ENCODE data around the gene SLC22A5.
"Not testable (repeated sequence)": the region's sequence is repeated elsewhere in the genome, so short reads cannot be mapped to it uniquely, and the experiment has no call there.

The SLC22A5 gene

GRCh38 chr5:132434416-132435286 is 65.1 kb downstream of the SLC22A5 start:
- TF ChIP-seq, protein P1, sequence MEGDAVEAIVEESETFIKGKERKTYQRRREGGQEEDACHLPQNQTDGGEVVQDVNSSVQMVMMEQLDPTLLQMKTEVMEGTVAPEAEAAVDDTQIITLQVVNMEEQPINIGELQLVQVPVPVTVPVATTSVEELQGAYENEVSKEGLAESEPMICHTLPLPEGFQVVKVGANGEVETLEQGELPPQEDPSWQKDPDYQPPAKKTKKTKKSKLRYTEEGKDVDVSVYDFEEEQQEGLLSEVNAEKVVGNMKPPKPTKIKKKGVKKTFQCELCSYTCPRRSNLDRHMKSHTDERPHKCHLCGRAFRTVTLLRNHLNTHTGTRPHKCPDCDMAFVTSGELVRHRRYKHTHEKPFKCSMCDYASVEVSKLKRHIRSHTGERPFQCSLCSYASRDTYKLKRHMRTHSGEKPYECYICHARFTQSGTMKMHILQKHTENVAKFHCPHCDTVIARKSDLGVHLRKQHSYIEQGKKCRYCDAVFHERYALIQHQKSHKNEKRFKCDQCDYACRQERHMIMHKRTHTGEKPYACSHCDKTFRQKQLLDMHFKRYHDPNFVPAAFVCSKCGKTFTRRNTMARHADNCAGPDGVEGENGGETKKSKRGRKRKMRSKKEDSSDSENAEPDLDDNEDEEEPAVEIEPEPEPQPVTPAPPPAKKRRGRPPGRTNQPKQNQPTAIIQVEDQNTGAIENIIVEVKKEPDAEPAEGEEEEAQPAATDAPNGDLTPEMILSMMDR (IDR thresholded peaks at IDR 0.05; ENCODE audit: low read depth, low read length, missing control alignments) = no peak
- H3K4me3 ChIP-seq (ENCODE audit: low read depth, low read length) = no peak overlapping the region
- no peak for DNase-seq (ENCODE audit: low read depth)
- in situ Hi-C loops (cut with HindIII; ENCODE audit: low sequenced_read_pairs) = no loop called here

GRCh38 chr5:132435447-132435846 is 65.9 kb downstream of the SLC22A5 start:
- in situ Hi-C loops (cut with HindIII; ENCODE audit: low sequenced_read_pairs) = no loop called here
- TF ChIP-seq, protein P1 (IDR thresholded peaks at IDR 0.05; ENCODE audit: low read depth, low read length, missing control alignments) = no peak
- no peak for DNase-seq (ENCODE audit: low read depth)
- no peak overlapping the region for H3K4me3 ChIP-seq (ENCODE audit: low read depth, low read length)

- TF ChIP-seq, protein P1 (IDR thresholded peaks at IDR 0.05; ENCODE audit: low read depth, low read length, missing control alignments) = no peak
- no peak for DNase-seq (ENCODE audit: low read depth)
- H3K4me3 ChIP-seq (ENCODE audit: low read depth, low read length) = no peak overlapping the region
- in situ Hi-C loops (cut with HindIII; ENCODE audit: low sequenced_read_pairs) = no loop called here
Observed at GRCh38 chr5:132435886-132436285, 66.4 kb downstream of the SLC22A5 start.

DNA sequence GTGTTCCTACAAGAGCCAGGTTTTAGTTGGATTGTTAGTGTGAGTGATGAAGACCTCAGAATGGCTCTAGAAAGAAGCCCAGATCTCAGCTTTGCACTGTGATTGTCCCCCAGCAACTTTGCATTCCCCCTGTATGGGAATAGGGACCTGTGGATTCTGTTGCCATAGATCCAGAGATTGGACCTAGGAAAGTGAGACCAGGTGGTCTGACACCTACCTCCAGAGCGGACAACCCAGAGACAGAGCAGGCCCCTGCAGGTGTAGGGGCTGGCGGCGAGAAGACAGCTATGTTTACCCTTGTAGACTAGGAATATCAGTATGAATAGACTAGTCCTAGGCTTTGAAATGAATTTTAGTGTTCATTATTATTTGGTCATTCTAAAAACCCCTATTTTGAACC is 67.4 kb downstream of the SLC22A5 start:
- TF ChIP-seq, protein P1 (IDR thresholded peaks at IDR 0.05; ENCODE audit: low read depth, low read length, missing control alignments) = no peak
- in situ Hi-C loops (cut with HindIII; ENCODE audit: low sequenced_read_pairs) = no loop called here
- no peak overlapping the region for H3K4me3 ChIP-seq (ENCODE audit: low read depth, low read length)
- no peak for DNase-seq (ENCODE audit: low read depth)

DNA sequence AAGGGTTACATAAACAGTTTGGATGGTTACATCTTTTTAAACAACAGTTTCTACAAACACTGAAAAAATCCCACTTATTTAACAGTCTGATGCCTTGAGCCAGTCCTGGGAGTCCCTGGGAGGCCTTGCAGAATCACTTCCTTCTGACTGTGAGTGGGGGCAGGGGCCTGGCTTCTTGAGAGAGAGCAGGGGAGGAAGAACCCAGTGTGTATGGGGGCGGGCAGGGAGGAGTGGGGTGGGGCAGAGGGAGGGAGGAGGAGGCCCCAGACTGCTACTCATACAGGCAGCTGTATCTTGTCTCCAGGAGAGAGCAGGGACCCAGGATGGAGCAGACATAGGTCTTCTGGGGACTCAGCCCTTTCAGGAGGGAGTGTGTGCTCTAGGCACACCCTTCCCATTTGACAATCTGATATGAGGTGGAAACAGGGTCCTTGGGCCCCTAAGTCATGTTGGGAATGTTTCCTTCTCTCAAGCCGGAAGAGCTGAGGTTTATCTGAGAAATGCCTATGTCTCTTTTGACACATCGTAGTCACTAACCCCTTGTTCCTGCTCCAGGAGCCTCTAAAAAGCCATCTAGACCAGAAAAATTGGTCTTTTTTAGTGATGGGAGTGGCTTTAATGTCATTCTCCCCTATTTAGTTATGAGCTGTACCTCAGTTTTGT is 68.2 kb downstream of the SLC22A5 start:
- H3K4me3 ChIP-seq (ENCODE audit: low read depth, low read length) = no peak overlapping the region
- TF ChIP-seq, protein P1 (IDR thresholded peaks at IDR 0.05; ENCODE audit: low read depth, low read length, missing control alignments) = no peak
- in situ Hi-C loops (cut with HindIII; ENCODE audit: low sequenced_read_pairs) = no loop called here
- DNase-seq (ENCODE audit: low read depth) = no peak

- DNase-seq (ENCODE audit: low read depth); H3K4me3 ChIP-seq (ENCODE audit: low read depth, low read length); in situ Hi-C loops (cut with HindIII; ENCODE audit: low sequenced_read_pairs): not testable (repeated sequence)
Observed at GRCh38 chr5:132438267-132438645, 68.7 kb downstream of the SLC22A5 start.

DNA sequence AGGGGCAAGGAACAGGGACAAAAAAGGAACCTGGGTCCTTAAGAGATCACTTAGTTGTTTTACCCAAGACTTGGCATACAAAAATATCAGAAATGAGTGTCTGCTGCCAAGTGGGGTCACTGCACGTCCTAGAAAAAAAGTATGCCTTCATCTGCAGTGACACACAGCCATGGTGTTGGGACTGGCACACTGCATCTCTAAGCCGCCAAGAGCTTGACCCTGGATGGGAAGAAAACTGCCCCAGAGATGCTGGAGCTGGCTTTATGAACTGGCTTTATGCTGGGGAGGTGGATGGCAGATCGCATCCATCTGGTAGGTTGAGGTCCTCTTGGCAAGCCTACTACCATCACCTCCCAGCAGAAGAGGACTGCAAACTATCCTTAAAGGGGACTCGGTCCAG is 69.4 kb downstream of the SLC22A5 start:
- no peak for DNase-seq (ENCODE audit: low read depth)
- in situ Hi-C loops (cut with HindIII; ENCODE audit: low sequenced_read_pairs) = no loop called here
- TF ChIP-seq, protein P1 (IDR thresholded peaks at IDR 0.05; ENCODE audit: low read depth, low read length, missing control alignments) = no peak
- H3K4me3 ChIP-seq (ENCODE audit: low read depth, low read length) = no peak overlapping the region

All from astrocyte of the cerebellum (primary cell).